ENCODE results near the gene TTC7B. TPM values are rescaled to one million over a fixed set of nuclear protein-coding genes. Genes with fewer than 3 reads are reported as not detected.
A peak's percentile ranks its signal among the peaks of the same experiment; 100 is the strongest.

The TTC7B gene
- total and polyA plus RNA-seq, 2 experiments from 2014 or later = 7.9 to 28.6 TPM

DNA sequence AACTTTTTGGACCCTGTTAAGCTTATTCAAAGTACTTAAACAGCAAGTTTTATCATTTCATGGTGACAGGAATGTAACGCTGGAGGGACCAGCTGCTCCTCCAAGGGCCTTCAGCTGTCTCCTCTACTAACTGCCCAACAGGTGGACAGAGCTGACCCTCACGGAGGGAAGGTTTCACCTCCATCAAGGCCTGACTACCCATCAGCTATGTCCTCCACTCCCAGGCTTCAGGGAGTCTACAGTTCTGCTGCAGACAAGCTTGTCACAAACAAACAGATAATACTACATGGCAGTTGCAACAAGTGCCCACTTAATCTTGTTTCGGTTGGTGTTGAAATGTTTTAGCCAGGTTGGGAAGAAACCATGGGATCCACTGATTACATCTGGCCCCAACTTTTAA lies 175.1 kb downstream of the TTC7B start (continued):
- TF ChIP-seq POLR2AphosphoS5 (IDR thresholded peaks at IDR 0.05; ENCODE audit: low read depth) (no peak), ZNF114 (CRISPR knock-in tag; IDR thresholded peaks at IDR 0.05) (no peak), EZH2phosphoT487 (IDR thresholded peaks at IDR 0.05; ENCODE audit: unreplicated experiment) (no peak), STAT1 (IDR thresholded peaks at IDR 0.05; ENCODE audit: unreplicated experiment) (no peak), CREB1 (CRISPR knock-in tag; IDR thresholded peaks at IDR 0.05; ENCODE audit: low read depth) (no peak)
- TF ChIP-seq, protein P1, sequence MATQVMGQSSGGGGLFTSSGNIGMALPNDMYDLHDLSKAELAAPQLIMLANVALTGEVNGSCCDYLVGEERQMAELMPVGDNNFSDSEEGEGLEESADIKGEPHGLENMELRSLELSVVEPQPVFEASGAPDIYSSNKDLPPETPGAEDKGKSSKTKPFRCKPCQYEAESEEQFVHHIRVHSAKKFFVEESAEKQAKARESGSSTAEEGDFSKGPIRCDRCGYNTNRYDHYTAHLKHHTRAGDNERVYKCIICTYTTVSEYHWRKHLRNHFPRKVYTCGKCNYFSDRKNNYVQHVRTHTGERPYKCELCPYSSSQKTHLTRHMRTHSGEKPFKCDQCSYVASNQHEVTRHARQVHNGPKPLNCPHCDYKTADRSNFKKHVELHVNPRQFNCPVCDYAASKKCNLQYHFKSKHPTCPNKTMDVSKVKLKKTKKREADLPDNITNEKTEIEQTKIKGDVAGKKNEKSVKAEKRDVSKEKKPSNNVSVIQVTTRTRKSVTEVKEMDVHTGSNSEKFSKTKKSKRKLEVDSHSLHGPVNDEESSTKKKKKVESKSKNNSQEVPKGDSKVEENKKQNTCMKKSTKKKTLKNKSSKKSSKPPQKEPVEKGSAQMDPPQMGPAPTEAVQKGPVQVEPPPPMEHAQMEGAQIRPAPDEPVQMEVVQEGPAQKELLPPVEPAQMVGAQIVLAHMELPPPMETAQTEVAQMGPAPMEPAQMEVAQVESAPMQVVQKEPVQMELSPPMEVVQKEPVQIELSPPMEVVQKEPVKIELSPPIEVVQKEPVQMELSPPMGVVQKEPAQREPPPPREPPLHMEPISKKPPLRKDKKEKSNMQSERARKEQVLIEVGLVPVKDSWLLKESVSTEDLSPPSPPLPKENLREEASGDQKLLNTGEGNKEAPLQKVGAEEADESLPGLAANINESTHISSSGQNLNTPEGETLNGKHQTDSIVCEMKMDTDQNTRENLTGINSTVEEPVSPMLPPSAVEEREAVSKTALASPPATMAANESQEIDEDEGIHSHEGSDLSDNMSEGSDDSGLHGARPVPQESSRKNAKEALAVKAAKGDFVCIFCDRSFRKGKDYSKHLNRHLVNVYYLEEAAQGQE (IDR thresholded peaks at IDR 0.05; ENCODE audit: unreplicated experiment) = no peak
- TF ChIP-seq, protein P2, sequence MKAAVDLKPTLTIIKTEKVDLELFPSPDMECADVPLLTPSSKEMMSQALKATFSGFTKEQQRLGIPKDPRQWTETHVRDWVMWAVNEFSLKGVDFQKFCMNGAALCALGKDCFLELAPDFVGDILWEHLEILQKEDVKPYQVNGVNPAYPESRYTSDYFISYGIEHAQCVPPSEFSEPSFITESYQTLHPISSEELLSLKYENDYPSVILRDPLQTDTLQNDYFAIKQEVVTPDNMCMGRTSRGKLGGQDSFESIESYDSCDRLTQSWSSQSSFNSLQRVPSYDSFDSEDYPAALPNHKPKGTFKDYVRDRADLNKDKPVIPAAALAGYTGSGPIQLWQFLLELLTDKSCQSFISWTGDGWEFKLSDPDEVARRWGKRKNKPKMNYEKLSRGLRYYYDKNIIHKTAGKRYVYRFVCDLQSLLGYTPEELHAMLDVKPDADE (IDR thresholded peaks at IDR 0.05) = no peak

DNA sequence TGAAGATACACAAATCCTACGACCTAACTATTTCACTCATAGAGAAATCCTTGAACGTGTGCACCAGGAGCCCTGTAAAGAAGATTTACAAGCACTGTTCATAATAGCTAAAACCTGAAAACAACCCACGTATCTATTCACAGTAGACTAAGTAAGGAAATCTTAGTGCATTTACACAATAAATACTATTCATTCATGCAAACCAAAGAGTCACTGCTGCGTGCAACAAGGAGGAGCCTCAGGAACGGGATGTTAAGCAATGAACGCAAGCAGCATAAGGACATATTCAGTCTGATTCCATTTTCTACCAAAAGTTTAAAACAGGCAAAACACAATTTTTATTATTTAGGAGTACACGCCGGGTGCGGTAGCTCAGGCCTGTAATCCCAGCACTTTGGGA lies 176.6 kb downstream of the TTC7B start:
- no peaks in the 10 kb centered on the region; the same call in 1 of the 2 replicates for H3F3A ChIP-seq (replicated peaks; ENCODE audit: low read depth)
- no peaks in the 10 kb centered on the region for H3K79me2 ChIP-seq (replicated peaks; ENCODE audit: insufficient read depth)
- Mint-ChIP-seq H3K27me3 (ENCODE audit: insufficient read depth, low read depth, poor library complexity) (peaks cover 2% of the 10 kb centered on the region), H3K9me3 (no peaks in the 10 kb centered on the region), H3K4me3 (no peak overlapping the region), H3K36me3 (ENCODE audit: low read depth) (no peaks in the 10 kb centered on the region), H3K27ac (no peak overlapping the region), H3K4me1 (peaks cover 37% of the 10 kb centered on the region)
- no peaks in the 10 kb centered on the region for H4K20me1 ChIP-seq (replicated peaks; ENCODE audit: insufficient read depth)
- H3K9me2 ChIP-seq (ENCODE audit: insufficient read depth) = no peaks in the 10 kb centered on the region
- no peaks in the 10 kb centered on the region for H3K27me3 ChIP-seq (ENCODE audit: insufficient read depth)
- DNase-seq (ENCODE audit: low spot score) = no peak
- peak overlapping the region; percentile 41; the same call in 1 of the 2 replicates for H3K4me2 ChIP-seq
- H3K4me1 ChIP-seq (ENCODE audit: insufficient read depth) = peaks cover 33% of the 10 kb centered on the region
- no peak overlapping the region for H2AFZ ChIP-seq
- ATAC-seq = no peak
- no peak overlapping the region for H3K4me3 ChIP-seq
- H3K27ac ChIP-seq (ENCODE audit: low read depth) = no peak overlapping the region
- H3K36me3 ChIP-seq (ENCODE audit: insufficient read depth) = no peaks in the 10 kb centered on the region
- TF ChIP-seq NANOG (IDR thresholded peaks at IDR 0.05; ENCODE audit: borderline replicate concordance) (no peak), EZH2 (IDR thresholded peaks at IDR 0.05; ENCODE audit: low read depth, unreplicated experiment) (no peak), JUNB (IDR thresholded peaks at IDR 0.05; ENCODE audit: unreplicated experiment) (no peak), EZH2phosphoT487 (IDR thresholded peaks at IDR 0.05; ENCODE audit: unreplicated experiment) (no peak), ZNF331 (CRISPR knock-in tag; IDR thresholded peaks at IDR 0.05; ENCODE audit: low read depth) (no peak), ZNF114 (CRISPR knock-in tag; IDR thresholded peaks at IDR 0.05) (no peak), CREB1 (CRISPR knock-in tag; IDR thresholded peaks at IDR 0.05; ENCODE audit: low read depth) (no peak), STAT1 (IDR thresholded peaks at IDR 0.05; ENCODE audit: unreplicated experiment) (no peak)
- TF ChIP-seq, protein P2 (IDR thresholded peaks at IDR 0.05) = no peak
- TF ChIP-seq, protein P1 (IDR thresholded peaks at IDR 0.05; ENCODE audit: unreplicated experiment) = no peak
- TF ChIP-seq, protein P3, sequence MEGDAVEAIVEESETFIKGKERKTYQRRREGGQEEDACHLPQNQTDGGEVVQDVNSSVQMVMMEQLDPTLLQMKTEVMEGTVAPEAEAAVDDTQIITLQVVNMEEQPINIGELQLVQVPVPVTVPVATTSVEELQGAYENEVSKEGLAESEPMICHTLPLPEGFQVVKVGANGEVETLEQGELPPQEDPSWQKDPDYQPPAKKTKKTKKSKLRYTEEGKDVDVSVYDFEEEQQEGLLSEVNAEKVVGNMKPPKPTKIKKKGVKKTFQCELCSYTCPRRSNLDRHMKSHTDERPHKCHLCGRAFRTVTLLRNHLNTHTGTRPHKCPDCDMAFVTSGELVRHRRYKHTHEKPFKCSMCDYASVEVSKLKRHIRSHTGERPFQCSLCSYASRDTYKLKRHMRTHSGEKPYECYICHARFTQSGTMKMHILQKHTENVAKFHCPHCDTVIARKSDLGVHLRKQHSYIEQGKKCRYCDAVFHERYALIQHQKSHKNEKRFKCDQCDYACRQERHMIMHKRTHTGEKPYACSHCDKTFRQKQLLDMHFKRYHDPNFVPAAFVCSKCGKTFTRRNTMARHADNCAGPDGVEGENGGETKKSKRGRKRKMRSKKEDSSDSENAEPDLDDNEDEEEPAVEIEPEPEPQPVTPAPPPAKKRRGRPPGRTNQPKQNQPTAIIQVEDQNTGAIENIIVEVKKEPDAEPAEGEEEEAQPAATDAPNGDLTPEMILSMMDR (conservative IDR thresholded peaks at IDR 0.05; ENCODE audit: low read depth in 2 of 2) = no peak

Data from GM23338 (cell line).